Activated CD4-positive, CD25-positive, alpha-beta regulatory T cell treated with anti-CD3 and anti-CD28 coated beads, Interleukin-2, amount 50 U/mL, for 72 hours (primary cell): ENCODE results near the gene HBEGF.
"Not testable (repeated sequence)": the region's sequence is repeated elsewhere in the genome, so short reads cannot be mapped to it uniquely, and the experiment has no call there.

Experiments
- DNase-seq: peaks from one replicate; pipeline ENCODE4 v3.0.0; 2021

The HBEGF gene

DNA sequence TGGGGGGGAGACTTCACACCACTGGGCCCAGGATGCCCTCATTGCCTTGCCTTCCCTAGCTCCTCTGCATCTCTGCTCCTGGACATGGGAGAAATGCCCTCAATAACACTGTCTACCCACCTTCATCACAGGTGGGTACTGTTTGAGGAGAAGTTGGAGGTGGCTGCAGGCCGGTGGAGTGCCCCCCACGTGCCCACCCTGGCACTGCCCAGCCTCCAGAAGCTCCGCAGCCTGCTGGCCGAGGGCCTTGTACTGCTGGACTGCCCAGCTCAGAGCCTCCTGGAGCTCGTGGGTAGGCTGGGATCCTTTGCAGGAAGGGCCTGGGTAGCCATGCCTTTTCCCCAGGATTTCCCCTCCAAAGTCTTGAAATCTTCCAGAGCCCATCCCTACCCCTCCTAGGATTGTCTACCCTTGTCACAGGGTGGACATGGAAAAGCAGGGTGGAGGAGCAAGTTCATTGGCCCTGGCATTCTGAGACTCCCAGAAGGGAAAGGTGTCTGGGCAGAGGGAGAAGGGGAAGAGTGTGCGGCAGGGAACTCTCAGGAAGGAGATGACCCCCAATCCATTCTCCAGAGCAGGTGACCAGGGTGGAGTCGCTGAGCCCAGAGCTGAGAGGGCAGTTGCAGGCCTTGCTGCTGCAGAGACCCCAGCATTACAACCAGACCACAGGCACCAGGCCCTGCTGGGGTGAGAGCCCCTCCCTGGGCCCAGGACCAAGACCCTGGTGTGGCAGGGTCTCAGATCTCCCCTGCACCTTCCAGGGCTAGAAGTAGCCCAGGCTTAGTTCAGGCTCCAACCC is 14.5 kb upstream of the HBEGF start:
- DNase-seq = no peak

DNA sequence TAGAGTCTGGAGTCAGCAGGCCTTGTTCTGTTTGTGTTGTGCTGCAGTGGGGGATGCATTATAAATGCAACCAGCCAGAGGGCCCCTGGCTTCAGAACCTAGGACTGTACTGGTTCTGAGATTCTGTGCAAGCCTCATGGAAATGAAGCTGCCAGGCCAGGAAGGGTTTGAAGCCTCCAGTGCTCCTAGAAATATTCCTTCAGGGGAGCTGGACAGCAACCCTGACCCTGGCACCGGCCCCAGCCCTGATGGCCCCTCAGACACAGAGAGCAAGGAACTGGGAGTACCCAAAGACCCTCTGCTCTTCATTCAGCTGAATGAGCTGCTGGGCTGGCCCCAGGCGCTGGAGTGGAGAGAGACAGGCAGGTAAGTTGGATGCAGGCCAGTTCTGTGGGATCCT is 13.7 kb upstream of the HBEGF start, which contains the start of gene SLC4A9:
Gene SLC4A9 (plus strand): TSS at position 94 of the 400 bp plus-strand sequence. CDS start 43 bp downstream, at position 137.
- no peak for DNase-seq

DNA sequence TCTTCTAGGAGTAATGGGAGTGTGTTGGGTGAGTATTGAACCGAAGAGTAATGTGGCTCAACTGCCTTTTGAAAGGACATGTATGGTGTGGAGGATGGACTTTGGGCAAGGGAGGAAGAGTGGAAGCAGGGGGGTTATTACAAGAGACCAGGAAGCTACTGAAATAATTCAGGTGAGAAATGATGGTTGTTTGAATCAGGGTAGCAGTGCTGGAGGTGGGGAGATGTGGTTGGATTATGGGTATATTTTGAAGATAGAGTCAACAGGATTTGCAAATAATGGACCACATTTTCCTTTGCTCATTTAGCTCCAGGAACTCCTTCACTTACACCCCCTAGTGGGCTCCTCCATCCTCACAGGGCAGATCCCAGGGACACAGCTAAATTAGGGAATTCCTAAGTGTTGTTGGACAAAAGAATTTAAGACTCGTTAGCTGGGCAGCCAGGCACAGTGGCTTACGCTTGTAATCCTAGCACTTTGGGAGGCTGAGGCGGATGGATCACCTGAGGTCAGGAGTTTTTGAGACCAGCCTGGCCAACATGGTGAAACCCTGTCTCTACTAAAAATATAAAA is 12.4 kb upstream of the HBEGF start:
- DNase-seq = no peak

DNA sequence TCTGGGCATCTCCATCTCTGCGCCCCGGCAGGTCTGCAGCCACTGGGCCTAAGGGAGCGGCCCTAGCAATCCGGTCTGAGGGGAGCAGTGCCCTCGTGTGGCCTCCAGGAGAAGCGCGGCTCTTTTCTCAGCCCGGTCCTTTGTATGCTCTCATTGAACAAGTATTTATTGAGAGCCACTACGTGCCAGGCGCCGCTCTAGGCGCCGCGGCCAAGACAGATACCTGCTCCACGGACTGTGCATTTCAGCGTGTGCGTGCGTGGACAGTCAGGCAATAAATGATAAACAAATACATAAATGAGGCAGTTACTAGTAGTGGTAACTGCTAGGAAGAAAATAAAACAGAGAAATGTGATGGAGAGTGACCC is 11.3 kb upstream of the HBEGF start:
- peak; percentile 77 for DNase-seq

DNA sequence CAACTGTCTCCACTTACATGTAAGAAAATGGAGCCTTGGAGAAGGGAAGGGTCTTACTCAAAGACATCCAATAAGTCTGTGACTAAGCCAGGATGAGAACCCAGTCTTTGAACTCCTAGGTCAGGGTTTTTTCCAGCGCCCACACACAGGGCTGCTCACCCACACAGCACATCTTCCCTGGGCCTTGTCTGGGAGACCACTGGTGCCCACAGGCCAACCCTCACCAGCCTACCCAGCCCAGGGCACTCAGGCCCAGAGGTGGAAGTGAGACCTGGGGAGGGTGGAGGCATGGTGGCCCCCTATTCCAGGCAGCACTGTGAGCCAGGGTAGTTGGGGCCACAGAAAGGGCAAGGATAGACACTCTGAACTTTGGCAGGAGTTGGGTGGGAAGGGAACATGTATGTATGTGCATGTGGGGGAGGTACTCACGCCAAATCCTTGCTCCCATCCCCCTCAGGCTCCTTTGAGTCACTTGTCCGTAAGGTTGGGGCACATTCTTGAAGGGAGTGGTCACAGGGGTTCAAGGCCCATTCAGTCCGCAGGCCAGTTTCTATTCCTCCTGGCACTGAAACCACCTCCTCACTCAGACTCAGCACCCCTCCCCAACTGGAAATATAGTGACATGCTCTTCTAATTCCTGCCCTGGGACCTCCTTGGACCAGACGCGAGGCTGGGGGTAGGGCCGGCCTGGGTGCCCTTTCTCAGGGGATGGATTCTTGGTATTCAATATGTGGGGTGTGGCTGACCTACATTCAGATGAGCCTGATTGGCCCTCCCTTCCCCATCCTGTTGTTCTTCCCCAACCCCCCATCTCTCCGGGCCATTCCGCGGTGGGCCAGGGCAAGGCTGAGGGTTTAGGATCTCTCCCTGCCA is 10.7 kb upstream of the HBEGF start:
- no peak for DNase-seq

DNA sequence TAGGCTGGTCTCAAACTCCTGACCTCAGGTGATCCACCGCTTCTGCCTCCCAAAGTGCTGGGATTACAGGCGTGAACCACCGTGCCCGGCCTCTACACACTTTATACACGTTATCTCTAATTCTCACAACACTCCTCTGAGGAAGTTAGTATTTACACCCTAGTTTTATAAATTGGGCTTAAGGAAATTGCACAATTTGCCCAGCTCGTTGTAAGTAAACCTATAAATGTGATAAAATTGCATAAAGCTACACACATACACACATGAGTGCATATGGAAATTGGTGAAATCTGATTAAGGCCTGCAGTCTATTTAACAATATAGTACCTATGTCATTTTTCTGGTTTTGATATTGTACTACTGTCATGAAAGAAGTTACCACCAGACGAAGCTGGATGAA is 9.1 kb upstream of the HBEGF start:
- no peak for DNase-seq

DNA sequence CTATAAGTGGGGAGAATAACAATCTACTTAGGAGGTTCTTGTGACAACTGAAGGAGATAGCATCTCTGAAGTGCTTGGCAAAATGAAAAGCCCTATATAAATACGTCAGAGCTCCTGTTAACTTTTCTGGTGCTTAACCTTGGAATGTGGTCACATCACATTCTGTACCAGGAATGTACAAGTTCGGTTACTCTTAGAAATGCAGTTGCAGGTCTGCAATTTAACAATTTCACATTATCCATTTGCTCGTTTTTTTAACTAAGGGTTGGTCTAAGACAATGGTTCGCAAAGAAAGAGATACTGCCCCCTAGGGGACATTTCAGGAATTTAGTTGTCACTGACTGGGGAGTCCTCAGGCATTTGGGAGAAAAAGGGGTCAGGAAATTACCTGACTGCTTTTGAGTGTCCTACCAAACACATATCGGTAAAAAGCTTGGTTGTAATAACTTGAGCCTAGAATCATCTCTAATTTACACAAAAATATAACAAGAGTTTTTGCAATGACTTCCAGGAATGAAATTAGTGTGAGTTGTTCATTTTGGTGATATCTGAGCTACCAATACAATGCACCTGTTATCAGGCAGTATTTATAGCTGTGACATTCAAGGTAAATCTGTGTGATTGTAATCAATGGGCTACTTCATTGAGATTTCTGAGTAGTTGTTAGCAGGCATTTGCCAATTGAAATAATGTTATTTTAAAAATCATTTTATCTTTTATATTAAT is 5.4 kb upstream of the HBEGF start:
- no peak for DNase-seq

DNA sequence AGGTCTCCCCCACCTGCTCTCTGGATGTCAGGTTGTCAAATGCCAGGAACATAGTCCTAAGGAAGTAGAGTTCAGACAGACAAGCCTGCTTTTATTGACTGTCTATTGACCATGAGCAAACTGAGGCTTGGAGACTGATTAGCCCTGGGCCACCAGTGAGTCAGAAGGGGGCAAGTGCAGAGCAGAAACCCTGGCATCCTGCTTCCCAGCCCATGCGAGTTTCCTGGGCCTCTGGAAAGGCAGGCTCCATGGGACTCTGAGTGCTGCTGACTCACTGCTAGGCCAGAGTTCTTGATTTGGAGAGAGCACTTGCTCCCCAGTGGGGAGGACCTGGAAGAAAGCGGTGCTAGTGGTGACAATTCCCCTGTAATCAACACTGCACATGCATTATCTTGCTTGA is 2.8 kb upstream of the HBEGF start:
- DNase-seq = no peak

DNA sequence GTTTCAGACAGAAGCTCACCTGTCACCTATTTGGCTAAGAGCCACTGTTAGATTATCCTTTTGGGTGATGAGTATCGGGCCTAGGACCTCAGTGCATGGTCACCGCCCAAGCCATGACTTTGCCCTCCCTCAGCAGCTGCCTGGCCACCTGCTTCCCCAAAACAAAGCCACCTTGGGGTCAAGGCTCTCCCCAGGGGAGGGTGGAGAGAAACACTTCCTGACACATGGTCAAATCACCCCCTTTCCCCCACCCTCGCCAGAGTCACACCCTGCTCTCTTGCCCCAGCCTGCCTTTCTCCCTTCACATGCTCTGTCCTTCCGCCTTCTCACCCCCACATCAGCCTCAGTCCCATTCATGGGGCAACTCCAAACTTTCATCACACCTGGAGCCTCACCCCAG is 1.7 kb upstream of the HBEGF start:
- no peak for DNase-seq

DNA sequence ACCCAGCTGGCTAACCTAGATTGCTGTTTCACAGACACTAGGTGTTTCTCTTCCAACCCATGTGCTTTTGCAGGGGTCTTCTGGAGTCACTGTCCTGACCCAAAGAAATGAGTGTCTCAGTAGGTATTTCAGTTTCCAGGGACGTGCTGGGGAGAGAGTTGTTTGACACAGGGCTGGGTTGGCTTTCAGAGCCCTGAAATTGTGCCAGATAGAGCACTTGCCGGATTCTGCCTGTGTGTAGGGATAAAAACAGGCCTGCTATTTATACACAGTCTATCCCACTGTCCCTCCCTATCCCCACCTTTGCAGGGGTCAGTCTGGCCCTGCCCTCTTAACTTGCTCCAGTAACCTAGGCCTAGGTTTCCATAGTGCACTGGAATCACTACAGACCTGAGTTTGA is 957 bp upstream of the HBEGF start:
- no peak for DNase-seq

DNA sequence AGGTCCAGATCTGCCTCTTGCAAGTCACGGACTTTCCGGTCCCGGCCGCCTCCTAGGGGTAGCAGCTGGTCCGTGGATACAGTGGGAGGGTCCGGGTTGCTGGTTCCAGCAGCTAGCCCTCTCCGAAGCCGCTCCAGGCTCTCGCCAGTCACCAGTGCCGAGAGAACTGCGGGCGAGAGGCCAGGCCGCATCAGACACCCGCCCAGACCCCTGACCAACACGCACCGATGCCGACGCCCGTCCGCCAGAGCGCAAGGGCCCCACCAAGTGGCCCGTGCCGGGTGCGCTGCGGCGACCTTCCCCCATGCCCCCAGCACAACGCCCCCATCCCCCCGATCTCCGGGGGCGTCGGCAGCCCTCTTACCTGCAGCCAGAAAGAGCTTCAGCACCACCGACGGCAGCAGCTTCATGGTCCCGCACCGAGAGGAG is 470 bp downstream of the HBEGF start:
- DNase-seq = no peak

DNA sequence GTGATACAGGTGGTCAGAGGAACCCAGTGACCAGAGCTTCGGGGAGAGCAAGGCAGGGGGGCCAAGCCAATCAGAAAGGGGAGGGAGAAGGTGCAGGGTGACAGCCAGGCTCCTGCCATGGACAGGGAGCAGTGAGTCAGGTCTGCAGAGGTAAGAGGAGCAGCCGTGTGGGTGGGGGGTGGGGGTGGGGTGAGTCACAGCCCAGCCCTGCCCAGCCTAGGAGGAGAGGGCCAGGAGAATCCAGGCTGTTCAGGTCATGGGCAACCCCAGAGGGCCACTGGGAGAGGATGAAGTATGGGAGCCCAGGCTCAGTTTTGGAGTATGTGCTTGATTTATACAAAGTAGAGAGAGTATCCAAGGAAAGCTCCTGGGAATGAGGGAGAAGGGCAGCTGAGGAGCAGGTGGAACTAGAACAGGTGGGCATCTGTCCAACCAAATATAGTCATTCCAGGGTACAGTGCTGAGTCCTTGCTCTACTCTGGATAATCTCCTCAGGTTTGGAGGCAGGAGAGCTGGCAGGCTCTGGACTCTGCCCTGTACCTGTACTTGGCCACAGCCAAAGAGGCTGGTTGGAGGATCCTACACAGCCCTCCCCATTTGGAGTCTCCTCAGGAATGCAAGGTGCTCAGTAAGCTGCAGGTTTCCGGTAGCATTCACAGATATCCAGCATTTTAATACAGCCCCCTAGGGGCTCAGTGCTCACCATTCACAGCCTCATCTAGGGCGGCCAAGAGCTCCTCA is 1.6 kb downstream of the HBEGF start:
- no peak for DNase-seq

DNA sequence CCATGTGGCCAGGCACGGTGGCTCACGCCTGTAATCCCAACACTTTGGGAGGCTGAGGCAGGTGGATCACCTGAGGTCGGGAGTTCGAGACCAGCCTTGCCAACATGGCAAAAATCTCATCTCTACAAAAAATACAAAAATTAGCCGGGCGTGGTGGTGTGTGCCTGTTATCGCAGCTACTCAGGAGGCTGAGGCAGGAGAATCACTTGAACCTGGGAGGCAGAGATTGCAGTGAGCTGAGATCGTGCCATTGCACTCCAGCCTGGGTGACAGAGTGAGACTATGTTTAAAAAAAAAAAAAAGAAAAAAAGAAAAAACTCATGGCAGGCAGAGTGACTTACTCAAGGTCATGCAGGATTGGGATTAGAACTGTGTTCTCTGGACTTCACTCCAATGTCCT is 2.6 kb downstream of the HBEGF start:
- DNase-seq = not testable (repeated sequence)

DNA sequence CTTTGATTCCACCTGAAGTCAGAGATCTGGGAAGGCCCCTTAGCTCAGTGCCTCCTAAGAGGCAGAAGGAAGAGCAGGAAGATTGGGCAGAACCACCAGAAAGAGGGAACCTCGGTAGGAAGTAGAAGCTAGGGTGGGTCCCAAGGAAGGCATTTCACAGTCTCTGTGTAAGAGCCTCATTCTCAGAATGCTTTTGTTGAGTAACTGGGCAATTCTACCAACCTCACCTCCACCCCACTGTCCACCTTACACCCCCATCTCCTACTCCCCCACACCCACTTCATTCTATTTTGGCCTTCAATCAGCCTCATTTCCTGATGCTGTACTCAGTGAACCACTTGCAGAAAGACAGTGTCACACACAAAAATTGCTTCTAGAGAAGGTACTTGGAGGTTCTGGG is 3.5 kb downstream of the HBEGF start:
- no peak for DNase-seq

DNA sequence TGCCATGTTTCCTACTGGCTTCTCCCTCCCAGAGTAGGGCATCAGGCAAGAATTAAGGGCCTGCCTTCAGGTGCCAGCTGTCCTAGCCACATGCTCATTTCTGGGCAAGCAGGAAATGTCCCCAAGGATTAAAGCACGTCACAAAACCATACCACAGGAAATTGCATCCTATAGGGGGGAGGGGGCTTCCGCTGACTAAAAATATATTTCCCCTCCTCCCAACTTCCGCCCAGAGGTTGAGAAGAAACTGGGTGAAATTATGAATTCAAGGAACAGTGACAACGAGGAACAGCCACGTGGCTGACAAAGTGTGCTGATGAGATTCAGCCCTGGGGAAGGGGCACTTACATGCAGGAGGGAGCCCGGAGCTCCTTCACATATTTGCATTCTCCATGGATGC is 4.1 kb downstream of the HBEGF start:
- no peak for DNase-seq

DNA sequence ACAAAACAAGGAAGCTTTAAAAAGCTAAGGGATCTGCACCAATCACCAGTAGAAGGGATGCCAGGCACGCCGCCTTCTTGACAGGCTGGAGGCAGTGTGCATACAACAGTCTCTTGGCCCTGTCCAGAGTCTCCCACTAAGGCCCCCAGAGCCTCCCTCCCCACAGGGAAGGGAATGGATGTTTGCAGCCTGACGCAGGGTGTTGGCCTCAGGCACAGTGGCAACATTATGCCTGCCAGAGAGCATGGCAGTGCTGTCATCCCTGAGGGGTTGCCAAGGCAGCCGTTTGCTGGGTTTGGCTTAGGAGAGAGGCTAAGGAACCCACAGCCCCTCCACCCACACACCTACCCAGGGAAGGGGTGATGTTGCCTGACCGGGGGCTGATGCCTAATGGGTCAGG is 4.8 kb downstream of the HBEGF start:
- DNase-seq = no peak

DNA sequence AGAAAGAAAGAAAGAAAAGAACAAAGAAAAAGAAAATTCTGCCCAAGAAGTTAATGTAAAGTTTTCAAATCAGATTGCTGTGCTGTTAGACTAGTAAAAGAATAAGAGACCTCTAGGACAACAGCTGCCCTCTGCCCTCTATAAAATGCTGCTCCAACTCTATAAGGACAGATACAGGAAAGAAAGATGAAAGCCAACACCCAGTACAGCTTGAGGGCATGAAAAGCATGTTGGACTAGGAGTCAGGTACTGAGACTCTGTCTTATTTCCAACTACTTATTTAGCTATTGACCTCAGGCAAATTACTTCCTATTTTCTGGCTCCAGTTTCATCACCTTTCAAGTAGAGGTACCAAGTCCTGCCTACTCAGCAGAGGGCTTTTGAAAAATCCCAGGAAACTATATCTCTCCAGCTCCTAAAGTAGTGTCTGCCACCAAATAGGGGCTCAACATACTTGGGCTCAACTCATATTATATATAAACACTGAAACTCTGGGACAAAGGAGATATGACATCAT is 5.7 kb downstream of the HBEGF start:
- no peak for DNase-seq

DNA sequence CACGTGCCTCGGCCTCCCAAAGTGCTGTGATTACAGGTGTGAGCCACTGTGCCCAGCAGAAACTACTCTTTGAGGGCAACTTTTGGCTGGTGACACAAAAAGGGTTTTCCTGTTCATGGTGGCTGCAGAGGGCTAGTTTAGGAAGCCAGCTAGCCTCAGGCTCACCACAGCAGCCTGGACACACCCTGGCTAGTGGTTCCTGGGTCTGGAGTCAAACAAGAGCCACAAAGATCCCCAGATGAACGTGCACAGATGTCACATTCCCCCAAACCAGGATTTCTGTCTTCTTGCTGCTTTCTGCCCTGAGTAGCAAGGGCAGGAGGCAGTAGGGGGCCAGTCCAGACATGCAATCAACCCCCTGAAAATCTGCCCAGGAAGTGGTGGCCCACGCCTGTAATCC is 6.8 kb downstream of the HBEGF start:
- DNase-seq = no peak

DNA sequence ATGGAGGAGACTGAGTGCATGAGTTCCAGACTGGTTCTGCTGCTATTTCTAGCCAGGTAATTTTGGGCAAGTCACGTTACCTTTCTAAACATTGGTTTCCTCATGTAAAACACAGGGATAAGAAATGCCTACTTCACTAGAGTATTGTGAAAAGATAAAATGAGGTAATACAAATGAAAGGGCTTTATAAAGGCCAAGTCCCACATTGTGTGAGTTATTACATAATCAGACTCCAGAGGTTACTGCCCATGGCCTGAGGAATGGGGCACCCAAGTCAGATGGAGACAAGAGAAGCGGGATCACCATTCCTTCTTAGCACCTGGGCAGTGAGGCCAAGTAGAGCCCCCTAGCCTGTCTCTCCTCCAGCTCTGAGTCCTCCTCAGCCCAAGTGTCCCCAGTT is 7.5 kb downstream of the HBEGF start:
- DNase-seq = no peak

DNA sequence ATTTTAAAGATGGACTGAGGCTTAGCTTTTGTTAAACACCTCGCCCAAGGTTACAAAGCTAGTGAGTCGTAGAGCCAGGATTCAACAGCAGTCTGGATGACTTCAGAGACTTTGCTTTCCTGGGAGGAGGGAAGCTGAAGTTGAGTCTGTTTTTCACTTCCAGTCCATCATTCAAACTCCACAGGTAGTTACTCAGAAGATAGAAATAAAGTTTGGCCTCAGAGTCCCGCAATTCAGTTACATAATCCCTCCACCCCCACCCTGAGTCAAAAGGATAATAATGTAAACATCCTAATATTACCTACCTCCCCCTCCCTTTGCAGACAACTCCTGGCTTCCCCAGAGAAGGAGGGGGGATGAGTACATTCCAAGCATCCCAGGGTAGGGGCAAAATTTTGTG is 8.1 kb downstream of the HBEGF start:
- no peak for DNase-seq

DNA sequence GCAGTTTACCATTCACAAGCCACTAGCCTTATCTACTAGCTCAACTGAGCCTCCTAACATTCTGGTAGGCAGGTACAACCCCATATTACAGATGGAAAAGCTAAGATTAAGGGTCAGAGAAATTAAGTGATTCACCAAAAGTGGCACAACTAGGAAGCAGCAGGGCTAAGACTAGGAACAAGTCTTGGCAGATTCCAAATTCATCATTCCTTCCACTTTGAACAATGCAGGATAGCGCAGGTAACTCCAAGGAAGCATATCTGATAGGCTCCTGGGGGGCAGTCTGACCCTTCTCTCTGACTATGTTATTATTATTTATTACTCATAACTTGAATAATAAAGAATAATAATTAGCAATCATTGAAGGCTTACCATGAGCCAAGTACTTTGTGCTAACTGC is 8.5 kb downstream of the HBEGF start:
- no peak for DNase-seq

DNA sequence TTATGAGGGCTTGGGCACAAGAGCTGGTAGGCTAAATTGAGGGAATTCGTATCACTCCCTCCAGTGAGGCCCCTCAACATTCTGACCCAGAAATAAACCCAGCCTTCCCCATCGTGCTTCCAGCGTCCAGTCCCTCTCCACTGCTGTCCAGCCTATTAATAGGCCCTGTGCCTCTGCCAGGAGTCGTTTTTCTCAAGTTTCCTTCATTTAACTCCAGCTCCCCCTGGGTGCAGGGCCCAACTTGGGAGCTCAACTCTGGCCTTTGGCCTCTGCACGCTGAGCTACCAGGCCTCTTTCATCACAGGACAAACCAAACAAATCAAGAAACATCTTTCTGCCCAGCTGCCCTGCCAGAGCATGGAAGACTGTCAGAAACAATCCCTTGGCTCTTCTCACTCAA is 10.0 kb downstream of the HBEGF start:
- no peak for DNase-seq
